Hematopoietic multipotent progenitor cell treated with erythropoietin and hydrocortisone succinate and interleukin-3 and kit ligand, for 17 days (in vitro differentiated cells): Measurements from ENCODE around the gene PTPRJ.

ENCODE experiments used
- DNase-seq: peaks from one replicate; pipeline ENCODE4 v3.0.0-alpha.2; 2015; ENCODE audit warnings: low spot score

Gene PTPRJ

DNA sequence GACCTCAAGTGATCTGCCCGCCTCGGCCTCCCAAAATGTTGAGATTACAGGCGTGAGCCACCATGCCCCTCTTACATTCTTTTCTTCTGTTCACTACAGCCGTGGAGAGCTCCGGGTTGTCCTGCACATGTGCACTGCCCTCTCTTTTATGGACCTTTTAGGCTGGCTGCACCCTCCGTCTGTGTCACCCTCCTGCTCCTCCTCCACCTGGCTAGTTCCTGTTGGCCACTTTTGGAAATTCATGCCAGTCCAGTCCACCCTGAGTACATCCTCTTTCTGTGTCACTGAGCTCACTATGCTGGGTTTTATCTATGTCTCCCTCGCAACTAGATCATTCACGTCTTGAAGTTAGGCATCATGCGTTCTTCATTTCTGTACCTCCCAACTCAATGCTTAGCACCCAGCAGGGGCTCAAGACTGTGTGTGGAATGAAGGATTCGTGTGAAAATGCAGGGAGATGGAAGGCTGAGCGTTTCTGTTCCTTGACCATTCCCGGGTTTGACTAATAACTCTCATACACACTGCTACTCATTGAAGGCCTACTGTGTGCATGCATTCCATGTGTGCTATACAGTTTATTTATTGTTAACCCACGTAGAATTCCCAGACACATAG, 60.6 kb downstream of the PTPRJ start:
- DNase-seq: no peak

DNA sequence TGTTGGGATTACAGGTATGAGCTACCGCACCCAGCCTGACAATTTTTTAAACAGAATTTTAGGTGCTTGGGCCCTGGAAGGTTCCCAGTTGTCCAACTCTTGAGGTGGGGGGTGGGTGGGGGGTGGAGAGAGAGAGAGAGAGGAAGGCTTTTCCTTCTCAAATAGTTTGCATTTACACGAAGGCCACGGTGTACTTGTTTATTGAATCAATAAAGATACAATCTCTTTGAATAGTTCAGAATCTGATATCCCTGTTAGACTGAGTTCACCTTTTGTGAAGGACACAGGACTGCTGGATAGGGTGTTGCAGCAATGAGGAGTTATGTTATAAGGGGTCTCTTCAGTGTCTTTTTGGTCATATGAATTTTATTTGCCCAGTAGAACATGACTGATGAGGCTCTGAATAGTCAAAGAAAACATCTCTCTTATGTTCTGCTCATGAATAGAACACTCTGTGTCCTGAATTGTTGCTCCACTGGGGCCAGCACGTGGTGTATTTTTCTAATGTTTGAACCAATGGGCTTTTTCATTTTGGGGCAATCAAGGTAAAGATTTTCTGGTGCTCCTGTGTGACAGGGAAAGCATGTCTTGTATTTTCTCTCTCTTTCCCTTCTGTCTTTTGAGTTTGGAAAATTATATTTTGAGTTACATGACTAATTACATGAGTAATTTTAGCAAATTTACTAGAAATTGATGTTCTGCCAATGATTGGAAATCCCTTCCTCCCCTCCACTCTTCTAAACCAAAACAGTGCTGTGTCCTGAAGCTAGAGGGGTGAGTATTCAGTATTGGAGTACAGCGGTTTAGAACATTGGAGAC, 61.7 kb downstream of the PTPRJ start:
- no peak for DNase-seq

DNA sequence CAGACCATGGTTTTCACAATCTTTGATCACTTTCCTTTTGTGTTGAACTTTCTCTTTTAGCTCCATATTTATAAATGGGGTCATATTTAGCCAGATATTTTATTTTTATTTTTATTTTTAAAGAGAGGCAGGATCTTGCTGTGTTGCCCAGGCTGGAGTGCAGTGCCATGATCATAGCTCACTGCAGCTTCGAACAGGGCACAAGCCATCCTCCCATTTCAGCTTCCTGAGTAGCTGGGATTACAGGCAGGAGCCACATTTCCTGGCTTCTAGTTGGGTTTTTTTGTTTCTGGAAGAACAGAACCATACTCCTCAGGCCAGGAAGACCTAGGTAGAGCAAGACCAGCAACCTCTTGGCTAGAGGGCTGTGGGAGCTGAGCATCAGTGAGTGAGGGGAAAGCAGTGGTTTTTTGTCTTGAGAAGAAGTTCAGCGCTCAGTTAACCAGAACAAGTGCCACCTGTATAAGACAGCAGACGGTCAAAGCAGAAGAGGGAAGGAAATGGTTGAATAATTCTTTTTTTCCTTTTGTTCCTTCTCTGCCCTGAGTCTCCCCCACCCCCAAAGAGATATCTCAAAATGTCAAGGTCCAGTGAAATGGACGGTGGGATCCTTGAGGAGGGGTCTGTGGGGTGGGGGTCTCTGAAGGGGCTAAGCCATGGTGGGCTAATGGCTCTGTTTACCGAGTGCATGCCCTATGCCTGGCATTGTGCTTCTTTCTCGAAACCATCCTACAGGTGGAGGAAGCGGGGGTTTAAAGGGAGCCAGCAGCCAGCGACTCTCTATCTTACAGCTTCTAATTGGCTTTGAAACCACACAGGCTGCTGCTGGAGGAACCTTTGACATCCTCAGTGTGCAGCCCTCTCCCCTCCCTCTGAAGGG, 63.0 kb downstream of the PTPRJ start:
- no peak for DNase-seq

DNA sequence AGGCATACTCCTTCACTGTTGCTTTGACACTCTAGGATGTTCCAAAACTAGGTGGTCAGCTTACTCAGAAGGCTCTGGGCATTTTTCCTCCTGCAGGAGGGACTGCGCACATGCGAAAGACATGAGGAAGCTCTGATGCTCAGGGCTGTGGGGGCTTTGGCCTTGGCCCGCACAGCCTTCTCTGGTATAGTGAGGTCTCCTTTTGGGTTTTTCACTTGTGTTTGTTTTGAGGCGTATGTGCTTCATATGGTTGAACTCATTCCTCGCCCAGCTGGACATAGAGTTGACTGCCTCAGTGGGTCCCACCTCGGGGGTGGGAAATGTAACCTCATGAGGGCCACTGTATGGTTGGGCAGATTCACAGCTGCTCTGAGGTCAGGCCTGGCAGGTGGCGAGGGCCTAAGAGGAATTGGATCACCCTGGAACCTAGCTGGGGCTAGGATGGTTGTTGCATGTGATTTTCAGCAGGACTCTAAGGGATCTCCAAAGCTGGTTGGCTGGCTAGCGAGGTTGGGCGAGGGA, 63.7 kb downstream of the PTPRJ start:
- DNase-seq: no peak

DNA sequence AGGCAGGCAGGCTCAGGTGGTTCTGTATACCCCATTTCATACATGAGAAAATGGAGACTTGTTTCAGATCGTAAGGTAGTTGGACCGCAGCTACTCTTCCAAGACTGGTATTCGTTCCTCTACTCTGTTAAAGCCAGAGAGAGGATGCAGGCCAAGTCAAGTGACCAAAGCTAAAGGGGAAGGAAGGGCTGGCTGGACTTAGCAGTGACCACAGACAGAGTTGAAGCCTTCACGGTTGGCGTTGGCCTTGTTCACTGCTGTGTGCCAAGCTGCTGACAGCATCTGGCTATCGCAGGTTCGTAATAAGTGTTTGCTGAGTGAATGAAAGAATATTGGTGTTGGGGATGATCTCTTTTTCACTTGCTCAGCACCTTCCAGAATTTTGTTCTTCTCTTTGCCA, 64.2 kb downstream of the PTPRJ start:
- no peak for DNase-seq

DNA sequence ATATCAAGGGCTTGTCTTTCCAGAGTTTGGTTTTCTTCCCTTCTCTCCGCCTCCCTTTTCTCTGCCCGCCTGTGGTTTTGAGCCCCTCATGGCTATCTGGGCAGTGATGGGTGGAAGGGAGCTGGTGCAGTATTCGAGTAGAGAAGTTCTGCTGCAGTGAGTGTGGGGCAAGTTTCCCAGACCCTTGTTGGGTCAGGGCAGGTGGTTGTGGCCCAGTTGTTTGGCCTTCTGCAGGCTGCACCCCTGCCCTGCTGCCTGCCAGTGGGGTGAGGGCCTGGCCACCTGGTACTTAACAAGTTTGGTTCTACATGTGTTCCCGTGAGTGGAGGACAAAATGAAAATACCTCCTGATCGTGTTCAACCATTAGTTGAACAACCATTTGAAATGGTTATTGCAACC, 65.2 kb downstream of the PTPRJ start:
- no peak for DNase-seq

DNA sequence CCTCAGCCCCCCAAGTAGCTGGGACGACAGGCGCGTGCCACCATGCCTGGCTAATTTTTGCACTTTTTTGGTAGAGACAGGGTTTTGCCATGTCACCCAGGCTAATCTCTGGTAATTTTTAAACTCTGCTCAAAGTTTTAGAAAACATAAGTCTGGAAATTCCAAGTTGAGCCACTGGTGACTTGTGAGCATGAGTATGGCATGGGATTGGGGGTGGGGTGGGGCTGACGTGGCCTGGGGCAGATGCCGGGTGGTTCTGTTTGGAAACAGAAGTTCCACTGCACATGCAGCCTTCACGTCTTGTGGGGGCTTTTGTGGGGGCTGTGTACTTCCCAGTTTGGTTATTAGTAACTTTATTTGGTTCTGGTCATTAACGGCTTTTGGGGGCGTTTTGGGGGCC, 67.3 kb downstream of the PTPRJ start:
- no peak for DNase-seq

DNA sequence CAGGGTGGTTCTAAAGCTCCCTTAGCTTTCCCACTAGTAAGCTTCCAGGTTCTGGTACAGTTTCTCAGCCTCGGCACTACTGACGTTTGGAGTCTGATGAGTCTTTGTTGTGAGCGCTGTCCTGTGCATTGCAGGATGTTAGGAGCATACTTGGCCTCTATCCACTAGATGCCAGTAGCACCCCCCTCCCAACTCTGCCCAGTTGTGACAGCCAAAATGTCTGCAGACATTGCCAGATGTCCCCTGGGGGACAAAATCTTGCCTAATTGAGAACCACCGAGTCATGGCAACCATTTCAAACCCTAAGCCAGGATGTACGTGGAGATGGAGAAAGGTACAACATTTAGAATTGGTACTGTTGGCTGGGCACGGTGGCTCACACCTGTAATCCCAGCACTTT, 68.7 kb downstream of the PTPRJ start:
- no peak for DNase-seq

DNA sequence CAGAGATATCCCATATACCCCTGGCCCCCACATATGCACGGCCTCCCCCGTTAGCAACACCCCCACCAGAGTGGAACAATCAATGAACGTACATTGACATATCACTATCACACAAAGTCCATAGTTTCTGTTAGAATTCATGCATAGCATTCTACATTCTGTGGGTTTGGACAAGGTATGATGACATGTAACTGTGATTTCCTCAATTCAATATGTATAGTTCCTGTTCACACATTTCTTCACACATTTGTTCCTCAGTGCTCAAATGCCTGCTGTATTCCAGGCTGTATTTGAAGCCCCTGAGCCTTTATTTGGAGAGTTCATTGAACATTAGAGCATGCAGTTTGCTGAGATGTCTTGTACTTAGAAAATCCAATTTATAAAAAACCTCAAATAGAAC, 69.9 kb downstream of the PTPRJ start:
- no peak for DNase-seq

DNA sequence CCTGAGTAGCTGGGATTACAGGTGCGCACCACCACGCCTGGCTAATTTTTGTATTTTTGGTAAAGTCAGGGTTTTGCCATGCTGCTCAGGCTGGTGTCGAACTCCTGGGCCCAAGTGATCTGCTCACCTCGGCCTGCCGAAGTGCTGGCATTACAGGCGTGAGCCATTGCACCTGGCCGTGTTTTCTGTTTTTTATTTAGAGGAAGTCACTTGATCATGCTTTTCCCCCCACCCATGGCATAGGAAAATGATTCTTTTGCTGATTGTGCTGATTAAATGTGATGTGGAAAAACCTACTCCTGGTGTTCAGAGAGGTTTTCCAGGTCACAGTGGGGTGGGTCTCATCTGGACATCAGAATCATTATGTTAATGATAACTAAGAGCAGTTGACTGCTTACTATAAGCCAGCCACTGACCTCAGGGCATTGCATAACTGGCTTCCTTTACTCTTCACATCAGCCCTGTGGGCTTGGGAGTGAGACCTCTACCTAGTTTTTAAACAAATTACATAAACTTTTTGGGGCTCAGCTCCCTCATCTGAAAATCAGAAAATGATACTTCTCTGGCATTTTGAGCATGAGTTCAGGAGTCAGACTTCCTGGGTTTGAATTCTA, 71.0 kb downstream of the PTPRJ start:
- DNase-seq: no peak

DNA sequence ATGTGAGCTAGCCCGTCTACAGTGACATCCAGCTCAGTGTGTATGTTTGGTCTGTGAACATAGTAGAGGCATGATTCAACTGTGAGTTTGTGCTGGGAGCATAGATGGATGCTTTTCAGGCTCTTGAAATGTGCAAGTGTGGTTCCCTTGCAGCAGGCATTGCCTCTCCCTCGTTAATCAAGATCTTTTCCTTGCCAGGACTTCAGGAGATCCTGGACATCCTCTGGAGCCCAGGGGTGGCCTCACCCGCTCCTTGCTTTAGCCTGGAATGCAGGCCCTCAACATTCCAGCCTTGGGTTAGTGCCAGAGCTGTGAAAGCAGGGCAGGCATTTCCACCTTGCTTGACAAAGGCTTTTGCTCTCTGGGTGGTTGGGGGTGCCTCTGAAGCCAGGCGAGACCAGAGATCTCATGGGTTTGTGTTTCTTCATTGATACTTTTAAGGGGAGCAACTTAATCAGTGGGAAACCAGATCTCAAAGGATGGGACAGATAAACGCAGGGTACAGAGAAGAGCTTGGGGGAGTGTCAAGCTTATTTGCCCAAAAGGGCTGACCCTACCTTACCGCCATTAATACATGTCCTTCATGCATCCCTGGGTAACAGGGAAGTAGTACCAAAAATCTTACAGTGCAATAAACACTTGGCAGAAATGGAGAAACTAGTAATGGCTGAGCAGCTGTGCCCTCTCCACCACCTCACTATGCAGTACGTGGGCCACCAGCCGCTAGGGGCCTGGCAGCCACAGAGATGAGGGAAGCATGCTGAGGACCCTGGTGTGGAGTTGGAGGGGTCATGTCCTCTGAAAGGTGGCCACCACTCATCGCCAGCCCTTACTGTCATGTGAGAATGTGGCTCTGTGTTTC, 72.1 kb downstream of the PTPRJ start:
- DNase-seq: no peak

DNA sequence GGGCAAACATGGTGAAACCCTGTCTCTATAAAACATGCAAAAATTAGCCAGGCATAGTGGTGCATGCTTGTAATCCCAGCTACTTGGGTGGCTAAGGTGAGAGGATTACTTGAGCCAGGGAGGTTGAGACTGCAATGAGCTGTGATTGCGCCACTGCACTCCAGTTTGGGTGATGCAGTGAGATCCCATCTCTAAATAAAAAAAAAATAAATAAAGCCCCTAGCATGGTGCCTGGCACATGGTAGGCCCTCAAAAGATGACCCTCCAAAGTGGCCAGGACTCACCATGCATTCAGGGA, 74.6 kb downstream of the PTPRJ start:
- no peak for DNase-seq

DNA sequence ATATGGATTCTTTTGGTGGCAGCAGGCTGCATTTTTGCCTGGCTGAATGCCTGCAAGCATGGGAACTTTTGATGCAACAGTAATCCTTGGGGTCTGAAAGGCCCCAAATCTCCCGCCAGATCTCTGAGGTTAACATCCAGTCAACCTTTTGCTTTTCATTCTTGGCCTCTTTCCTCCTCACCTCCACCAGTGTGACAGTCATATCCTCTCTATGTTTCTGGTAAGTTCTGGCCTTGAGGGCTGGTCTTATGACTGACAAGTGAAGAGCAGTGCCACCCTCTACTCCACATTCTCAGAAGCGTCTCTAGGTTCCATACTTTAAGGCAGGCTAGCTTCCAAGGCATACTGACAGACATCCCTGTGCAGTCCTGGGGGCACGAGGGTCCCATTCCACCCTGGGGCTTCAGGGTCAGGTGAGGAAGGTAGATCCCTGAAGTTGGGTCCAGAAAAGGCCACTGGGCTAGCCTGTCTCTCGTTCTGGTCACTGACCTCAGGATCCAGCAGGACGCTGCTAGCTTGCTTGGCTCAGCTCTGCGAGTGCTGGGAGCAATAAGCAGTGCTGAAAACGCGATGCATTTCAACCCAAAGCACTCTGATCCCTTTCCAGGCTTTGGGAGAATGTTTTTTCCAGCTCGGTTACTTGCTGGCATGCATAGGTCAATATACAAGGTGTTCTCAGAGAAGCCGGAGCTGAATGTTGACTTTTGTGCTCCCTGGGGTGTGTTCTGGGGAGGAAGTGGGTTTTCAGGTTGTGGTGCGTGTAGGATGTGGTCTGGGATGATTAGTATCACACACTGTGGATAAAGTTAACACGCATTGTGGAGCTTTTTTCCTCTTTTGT, 75.2 kb downstream of the PTPRJ start:
- DNase-seq: no peak

DNA sequence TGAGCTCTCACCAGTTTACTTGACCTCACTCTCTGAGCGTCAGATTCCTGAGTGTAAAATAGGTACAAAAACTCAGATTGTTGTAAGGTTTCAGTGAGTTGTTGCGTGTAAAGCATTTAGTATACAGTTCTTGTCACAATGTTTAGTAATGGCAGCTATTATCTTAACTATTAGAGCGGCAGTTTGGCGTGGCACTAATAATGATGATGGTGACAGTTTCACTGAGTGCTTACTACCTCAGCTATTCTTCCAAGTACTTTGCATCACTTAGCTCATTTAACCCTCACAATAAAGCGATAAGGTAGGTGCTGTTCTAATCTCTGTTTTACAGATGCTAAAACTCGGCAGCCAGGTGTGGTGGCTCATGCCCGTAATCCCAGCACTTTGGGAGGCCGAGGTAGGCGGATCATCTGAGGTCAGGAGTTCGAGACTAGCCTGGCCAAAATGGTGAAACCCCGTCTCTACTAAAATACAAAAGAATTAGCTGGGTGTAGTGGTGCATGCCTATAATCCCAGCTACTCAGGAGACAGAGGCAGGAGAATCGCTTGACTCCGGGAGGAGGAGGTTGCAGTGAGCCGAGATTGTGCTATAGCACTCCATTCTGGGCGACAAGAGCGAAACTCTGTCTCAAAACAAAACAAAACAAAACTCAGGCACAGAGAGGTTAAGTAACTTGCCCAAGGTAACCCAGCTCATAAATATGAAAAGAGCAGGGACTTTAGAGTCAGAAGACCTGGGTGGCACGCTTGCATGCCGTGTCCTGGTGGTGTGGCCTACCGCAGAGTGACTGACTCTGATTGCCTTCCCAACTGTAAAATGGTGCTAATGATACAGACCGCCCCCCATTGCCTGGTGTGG, 76.2 kb downstream of the PTPRJ start:
- DNase-seq: no peak

DNA sequence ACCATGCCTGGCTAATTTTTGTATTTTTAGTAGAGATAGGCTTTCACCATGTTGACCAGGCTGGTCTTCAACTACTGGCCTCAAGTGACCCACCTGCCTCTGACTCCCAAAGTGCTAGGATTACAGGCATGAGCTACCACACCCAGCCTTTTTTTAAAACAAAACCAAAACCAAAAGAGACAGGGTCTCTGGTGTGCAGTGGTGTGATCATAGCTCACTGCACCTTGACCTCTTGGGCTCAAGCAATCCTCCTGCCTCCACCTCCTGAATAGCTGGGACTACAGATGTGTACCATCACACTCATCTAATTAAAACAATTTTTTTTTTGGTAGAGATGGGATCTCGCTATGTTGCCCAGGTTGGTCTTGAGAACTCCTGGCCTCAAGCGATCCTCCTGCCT, 77.7 kb downstream of the PTPRJ start:
- DNase-seq: no peak

DNA sequence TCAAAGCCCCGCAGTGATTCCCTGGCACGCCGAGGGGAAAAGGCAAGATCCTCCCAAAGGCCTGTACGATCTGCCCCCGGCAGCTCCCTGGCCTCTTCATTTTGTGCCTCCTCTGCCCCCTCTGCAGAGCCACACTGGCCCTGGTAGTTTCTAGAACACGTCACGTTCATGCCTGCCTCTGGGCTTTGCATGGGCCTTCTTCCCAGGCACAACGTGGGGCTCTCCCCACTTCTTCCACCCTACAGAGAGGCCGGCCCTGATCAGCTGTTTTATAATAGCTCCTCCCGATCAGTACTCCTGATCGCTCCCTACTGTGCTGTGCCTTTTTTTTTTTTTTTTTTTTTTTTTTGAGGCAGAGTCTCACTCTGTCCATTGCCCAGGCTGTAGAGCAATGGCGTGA, 78.4 kb downstream of the PTPRJ start:
- no peak for DNase-seq

DNA sequence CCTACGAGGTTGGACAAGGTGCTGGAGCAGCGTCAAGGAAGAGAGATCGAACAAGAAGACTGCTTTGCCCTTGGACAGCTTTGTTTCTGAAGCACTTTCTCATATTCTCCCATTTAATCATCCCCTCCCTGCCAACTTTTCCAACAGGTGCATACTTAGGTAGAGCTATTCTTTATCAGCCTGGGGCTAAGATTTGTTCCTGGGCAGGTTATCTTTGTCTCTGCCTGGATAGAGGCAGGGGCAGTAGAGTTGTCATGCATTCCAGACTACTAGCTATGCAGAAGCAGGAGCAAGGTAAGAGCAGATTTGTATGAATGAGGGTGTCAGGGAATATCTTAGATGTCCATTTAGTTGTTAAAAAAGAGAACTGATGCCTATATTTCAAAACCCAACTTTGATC, 82.3 kb downstream of the PTPRJ start:
- no peak for DNase-seq

DNA sequence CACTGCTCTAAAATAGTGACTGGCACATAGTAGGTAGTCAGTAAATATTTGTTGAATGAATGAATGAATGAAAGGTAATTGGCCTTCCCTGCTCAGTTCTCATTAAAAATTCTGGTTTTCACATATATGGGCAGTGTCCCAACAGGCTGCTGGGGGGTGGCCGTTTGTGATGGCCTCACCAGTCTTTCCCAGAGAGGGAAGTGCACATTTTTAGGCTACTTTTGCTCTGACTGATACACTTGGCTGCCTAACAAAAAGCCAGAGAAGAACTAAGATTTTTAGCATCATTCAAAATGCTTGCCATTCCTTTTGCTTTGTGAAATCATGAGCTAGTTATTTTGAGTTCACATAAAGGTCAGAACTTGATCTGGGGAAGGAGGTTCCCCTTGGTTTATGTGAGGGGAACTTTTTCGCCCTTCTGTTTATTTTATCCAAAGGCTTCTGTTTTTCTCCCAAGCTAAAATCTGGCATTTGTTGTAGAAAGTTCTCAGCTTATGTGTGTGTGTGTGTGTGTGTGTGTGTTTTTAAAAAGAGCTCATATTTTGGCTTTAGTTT, 83.1 kb downstream of the PTPRJ start:
- DNase-seq: no peak

DNA sequence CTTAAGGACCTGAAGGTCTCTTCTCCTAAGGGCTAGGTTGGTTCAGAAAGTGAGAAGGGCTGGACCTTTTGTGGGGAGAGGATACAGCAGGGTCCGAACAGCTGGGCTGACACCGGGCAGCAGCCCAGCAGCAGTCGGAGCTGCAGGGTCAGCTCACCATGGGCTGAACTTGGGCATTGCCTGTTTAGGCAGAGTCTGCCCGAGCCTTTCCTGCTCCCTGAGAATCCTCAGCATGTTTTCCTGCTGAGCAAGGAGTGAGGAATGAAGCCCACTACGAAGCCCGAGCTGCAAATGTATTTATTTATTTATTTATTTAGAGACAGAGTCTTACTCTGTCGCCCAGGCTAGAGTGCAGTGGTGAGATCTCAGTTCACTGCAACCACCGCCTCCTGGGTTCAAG, 83.9 kb downstream of the PTPRJ start:
- no peak for DNase-seq
